Lung (tissue), 12 donors: Measurements from ENCODE around the gene ANTXR1. TPM values are rescaled to one million over a fixed set of nuclear protein-coding genes. Genes with fewer than 3 reads are reported as not detected.
A peak's percentile ranks its signal among the peaks of the same experiment; 100 is the strongest.

ENCODE experiments used
- ATAC-seq: fragments of 200-7000 bp; cut with Tn5 transposase; one replicate; pipeline ENCODE4 v1.9.1; 2020; ENCODE audit warnings: moderate number of reproducible peaks; ENCODE audit not compliant: insufficient read depth, low FRiP score
- DNase-seq, 3 donors: peaks; one replicate each; pipeline ENCODE4 v3.0.0-alpha.2; 2013 to 2017
- H3K27ac ChIP-seq, 2 donors: one replicate each; pipeline ENCODE4 v1.5.1; 2013; ENCODE audit warnings: mild to moderate bottlenecking in 2 of 2, moderate library complexity in 2 of 2, control low read depth in 1 of 2, inconsistent platforms in 1 of 2, low read depth in 1 of 2, low read length in 1 of 2
- H3K27me3 ChIP-seq, 3 donors: one replicate each; pipeline ENCODE4 v1.5.1; 2013; ENCODE audit warnings: low read length in 2 of 3; ENCODE audit not compliant: control insufficient read depth in 3 of 3, insufficient read depth in 3 of 3
- H3K36me3 ChIP-seq, 4 donors: one replicate each; pipeline ENCODE4 v1.5.1; 2013; ENCODE audit warnings: low read length in 4 of 4, mild to moderate bottlenecking in 1 of 4, moderate library complexity in 1 of 4; ENCODE audit not compliant: control insufficient read depth in 4 of 4, insufficient read depth in 4 of 4
- H3K4me1 ChIP-seq, 5 donors: one replicate each; pipeline ENCODE4 v1.5.1; 2013; ENCODE audit warnings: low read length in 5 of 5, mild to moderate bottlenecking in 2 of 5, moderate library complexity in 1 of 5; ENCODE audit not compliant: control insufficient read depth in 5 of 5, insufficient read depth in 5 of 5
- H3K4me3 ChIP-seq: one replicate; pipeline ENCODE4 v1.5.1; 2013; ENCODE audit warnings: mild to moderate bottlenecking, control low read depth, moderate library complexity
- H3K9ac ChIP-seq, 2 donors: one replicate each; pipeline ENCODE4 v1.5.1; 2013; ENCODE audit warnings: low read length in 2 of 2, control low read depth in 1 of 2; ENCODE audit not compliant: insufficient read depth in 1 of 2
- H3K9me3 ChIP-seq, 4 donors: one replicate each; pipeline ENCODE4 v1.5.1; 2013; ENCODE audit warnings: low read length in 3 of 4, mild to moderate bottlenecking in 1 of 4, moderate library complexity in 1 of 4; ENCODE audit not compliant: control insufficient read depth in 4 of 4, insufficient read depth in 3 of 4
- polyA plus RNA-seq, 2 donors: library from polyadenylated mRNA; stranded (reverse); fragments of 200-250 nt; gene quantifications; one replicate each; pipeline ENCODE4 v1.2.1, GENCODE V29; 2013
- total RNA-seq, 2 donors: library from RNA; depleted of rRNA in 1 of 2; stranded (reverse); fragments of >200 nt in 1 of 2; gene quantifications; one replicate each; pipeline ENCODE4 v1.2.1, GENCODE V29; 2014 to 2021
- TF ChIP-seq, protein P1 (sequence below): IDR thresholded peaks from 2 replicates; pipeline ENCODE4 v1.5.1; 2012; ENCODE audit warnings: mild to moderate bottlenecking; ENCODE audit errors: control extremely low read depth, extremely low read depth
- donor health status: control.
- donor health status: control.
- donor health status: Bipolar disorder and iron deficiency.
- donor health status: healthy.
- donor health status: DM: yes; HTN: yes; CAD: no.

Gene ANTXR1
- total and polyA plus RNA-seq, 4 donors = 13.4 to 81.0 (median 34.8) TPM

DNA sequence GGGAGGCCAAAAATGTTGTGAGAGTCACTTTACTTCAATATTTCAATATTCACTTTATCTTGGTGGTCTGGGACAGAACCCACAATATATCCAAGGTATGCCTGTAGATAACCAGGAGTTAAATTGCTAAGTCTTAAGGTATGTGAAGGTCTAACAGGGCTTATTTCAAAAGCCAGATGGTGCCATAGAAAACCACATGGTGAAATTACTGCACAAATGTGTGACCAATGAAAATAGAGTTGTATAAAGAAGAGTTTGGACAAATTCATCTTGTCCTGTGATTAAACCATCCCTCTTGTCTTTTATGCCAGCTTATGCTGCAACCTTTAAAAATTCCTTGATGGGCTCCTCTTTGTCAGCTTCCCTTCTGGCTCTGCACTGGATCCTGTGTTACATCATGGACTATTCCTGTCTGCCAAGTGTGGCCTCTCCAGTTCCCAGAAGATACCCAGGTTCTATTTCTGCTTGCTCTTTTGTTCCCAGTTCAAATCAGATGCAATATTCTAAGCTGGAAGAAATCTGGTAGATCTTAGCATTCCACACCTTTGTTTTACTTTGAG, 46.8 kb downstream of the ANTXR1 start:
- Histone ChIP-seq H3K4me3 (no peak overlapping the region), H3K27ac (no peak overlapping the region), H3K36me3 (peaks cover 0 to 13% (median 6%) of the 10 kb centered on the region in 4 donors), H3K4me1 (peaks cover 0 to 10% (median 0%) of the 10 kb centered on the region in 5 donors), H3K9ac (no peak overlapping the region), H3K27me3 (no peaks in the 10 kb centered on the region), H3K9me3 (no peaks in the 10 kb centered on the region)
- no peak for DNase-seq
- TF ChIP-seq, protein P1, sequence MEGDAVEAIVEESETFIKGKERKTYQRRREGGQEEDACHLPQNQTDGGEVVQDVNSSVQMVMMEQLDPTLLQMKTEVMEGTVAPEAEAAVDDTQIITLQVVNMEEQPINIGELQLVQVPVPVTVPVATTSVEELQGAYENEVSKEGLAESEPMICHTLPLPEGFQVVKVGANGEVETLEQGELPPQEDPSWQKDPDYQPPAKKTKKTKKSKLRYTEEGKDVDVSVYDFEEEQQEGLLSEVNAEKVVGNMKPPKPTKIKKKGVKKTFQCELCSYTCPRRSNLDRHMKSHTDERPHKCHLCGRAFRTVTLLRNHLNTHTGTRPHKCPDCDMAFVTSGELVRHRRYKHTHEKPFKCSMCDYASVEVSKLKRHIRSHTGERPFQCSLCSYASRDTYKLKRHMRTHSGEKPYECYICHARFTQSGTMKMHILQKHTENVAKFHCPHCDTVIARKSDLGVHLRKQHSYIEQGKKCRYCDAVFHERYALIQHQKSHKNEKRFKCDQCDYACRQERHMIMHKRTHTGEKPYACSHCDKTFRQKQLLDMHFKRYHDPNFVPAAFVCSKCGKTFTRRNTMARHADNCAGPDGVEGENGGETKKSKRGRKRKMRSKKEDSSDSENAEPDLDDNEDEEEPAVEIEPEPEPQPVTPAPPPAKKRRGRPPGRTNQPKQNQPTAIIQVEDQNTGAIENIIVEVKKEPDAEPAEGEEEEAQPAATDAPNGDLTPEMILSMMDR = no peak
- ATAC-seq = no peak

DNA sequence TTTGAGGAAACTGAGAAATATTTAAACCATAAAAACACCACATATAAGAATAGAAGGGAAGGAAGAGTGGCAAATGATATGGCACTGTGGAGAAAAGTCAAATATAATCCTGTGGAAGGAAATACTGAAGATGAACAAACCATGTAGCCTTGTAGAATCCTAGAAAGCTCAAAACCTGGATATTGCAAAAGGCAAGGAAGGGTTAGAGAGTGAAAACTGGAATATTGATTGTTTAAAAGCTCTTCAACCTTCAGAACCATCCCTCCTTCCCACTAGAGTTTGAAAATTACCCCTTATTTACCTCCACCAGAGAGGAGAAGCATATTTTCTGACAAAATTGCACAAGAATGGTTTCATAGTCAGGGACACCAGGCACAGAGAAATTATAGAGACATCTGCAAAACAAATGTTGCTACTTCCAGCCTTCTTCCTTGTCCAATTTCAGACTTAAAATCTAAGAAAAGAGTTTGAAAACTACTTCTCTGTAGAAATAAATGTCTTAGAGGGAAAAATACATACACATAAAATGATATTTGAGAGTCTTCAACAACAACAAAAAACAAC, 48.0 kb downstream of the ANTXR1 start:
- Histone ChIP-seq H3K4me1 (peaks cover 0 to 10% (median 0%) of the 10 kb centered on the region in 5 donors), H3K27me3 (no peaks in the 10 kb centered on the region), H3K27ac (no peak overlapping the region), H3K36me3 (peaks cover 0 to 13% (median 6%) of the 10 kb centered on the region in 4 donors), H3K4me3 (no peak overlapping the region), H3K9me3 (no peaks in the 10 kb centered on the region), H3K9ac (no peak overlapping the region)
- ATAC-seq (no peak), DNase-seq (no peak)
- TF ChIP-seq, protein P1 = no peak

GRCh38 chr2:69061525-69061924, 48.5 kb downstream of the ANTXR1 start:
- Histone ChIP-seq H3K27me3 (no peaks in the 10 kb centered on the region), H3K27ac (no peak overlapping the region), H3K36me3 (peaks cover 0 to 17% (median 6%) of the 10 kb centered on the region in 4 donors), H3K4me1 (peaks cover 0 to 14% (median 0%) of the 10 kb centered on the region in 5 donors), H3K4me3 (no peak overlapping the region), H3K9me3 (no peaks in the 10 kb centered on the region), H3K9ac (no peak overlapping the region)
- peak in 1 of 3 donors; percentile 6 for DNase-seq
- TF ChIP-seq, protein P1 = no peak
- no peak for ATAC-seq
